ENCODE measurements around the gene NR2C1.

DNA sequence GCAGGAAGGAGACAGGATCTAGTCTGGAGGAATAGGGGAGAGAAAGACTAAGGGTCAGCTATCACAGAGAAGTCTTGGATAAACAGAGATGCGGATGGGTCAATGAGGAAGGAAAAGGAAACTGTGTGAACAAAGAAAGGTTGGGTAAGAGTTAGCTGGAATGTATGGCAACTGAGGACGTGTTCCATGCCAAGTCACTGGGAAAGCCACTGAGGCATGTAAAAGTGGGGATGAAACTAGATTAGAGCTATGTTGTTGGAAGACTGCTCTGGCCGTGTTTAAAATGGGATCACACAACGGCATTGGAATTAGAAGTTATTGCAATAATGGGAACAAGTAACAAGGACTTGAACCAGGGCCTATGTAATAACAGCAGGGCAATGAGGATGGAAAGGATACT, 3.9 kb upstream of the NR2C1 start:
- TF ChIP-seq EZH2 (IDR thresholded peaks at IDR 0.05) (no peak), POLR2AphosphoS5 (IDR thresholded peaks at IDR 0.05; ENCODE audit: borderline replicate concordance, low read depth, low read length) (no peak), FOXP2 (optimal IDR thresholded peaks at IDR 0.05; ENCODE audit: control extremely low read depth, extremely low read length, insufficient read depth) (no peak)

Measured in SK-N-MC (cell line).